Transverse colon (tissue), 4 donors: ENCODE results near the gene N4BP2. TPM values are rescaled to one million over a fixed set of nuclear protein-coding genes. Genes with fewer than 3 reads are reported as not detected.
"Not testable (repeated sequence)": the region's sequence is repeated elsewhere in the genome, so short reads cannot be mapped to it uniquely, and the experiment has no call there.

Experiments
- DNase-seq: peaks from one replicate; pipeline ENCODE4 v3.0.0-alpha.2; 2019
- H3K27ac ChIP-seq, 4 donors: fragments of 200-600 bp; sonication (generic); 2 replicates each; pipeline ENCODE4 v1.5.1; 2016 to 2018; ENCODE audit warnings: inconsistent platforms in 4 of 4
- H3K27me3 ChIP-seq: fragments of 200-600 bp; sonication (generic); 2 replicates; pipeline ENCODE4 v1.5.1; 2017; ENCODE audit warnings: inconsistent platforms
- H3K36me3 ChIP-seq, 4 donors: fragments of 200-600 bp; sonication (generic); 2 replicates each; pipeline ENCODE4 v1.5.1; 2017 to 2019; ENCODE audit warnings: inconsistent platforms in 4 of 4
- H3K4me1 ChIP-seq, 4 donors: fragments of 200-600 bp; sonication (generic); 2 replicates each; pipeline ENCODE4 v1.5.1; 2017 to 2020; ENCODE audit warnings: inconsistent platforms in 4 of 4
- H3K4me3 ChIP-seq, 4 donors: fragments of 200-600 bp; sonication (generic); 1 replicate in 1 of 4; 2 replicates in 3 of 4; pipeline versions ENCODE4 v1.5.1 to v1.6.1; 2017 to 2019; ENCODE audit warnings: inconsistent platforms in 4 of 4
- H3K9me3 ChIP-seq, 2 donors: fragments of 200-600 bp; sonication (generic); 2 replicates each; pipeline ENCODE4 v1.5.1; 2017 to 2019; ENCODE audit warnings: inconsistent platforms in 2 of 2
- EP300 ChIP-seq: sonication (generic); formaldehyde crosslinking; IDR thresholded peaks from one replicate; pipeline ENCODE4 v1.6.1; 2017; ENCODE audit warnings: antibody characterized with exemption, low read depth
- POLR2A ChIP-seq: fragments of 450-650 bp; IDR thresholded peaks from one replicate; pipeline ENCODE4 v1.6.1; 2016; ENCODE audit warnings: antibody characterized with exemption, mild to moderate bottlenecking, moderate library complexity
- POLR2AphosphoS5 ChIP-seq, 3 donors: sonication (generic); formaldehyde crosslinking; IDR thresholded peaks; one replicate each; pipeline ENCODE4 v1.6.1; 2016; ENCODE audit warnings: antibody characterized with exemption in 3 of 3
- WGBS, 2 donors: methylation state at CpG; one replicate each; pipeline ENCODE4 v1.1.5; 2018; ENCODE audit warnings: low coverage in 1 of 2; 5-methylcytosine and 5-hydroxymethylcytosine counted together
- in situ Hi-C, 4 donors: fragments of 200-750 bp; cut with MboI; loops; one replicate each; pipeline versions ENCODE4 v1.15.0 to v1.15.1; 2017; ENCODE audit warnings: low sequenced_read_pairs in 3 of 4, low pct_ligation_motif_present in 1 of 4, low pct_unique_long_range_greater_than_20kb in 1 of 4
- intact Hi-C: fragments of 100-400 bp; cut with DNase I; formaldehyde crosslinking; loops from one replicate; pipeline ENCODE4 v1.15.1; 2023; ENCODE audit warnings: low total_unique reads
- total RNA-seq, 4 donors: library from RNA; depleted of rRNA; stranded (reverse); fragments of >200 nt; gene quantifications; one replicate each; pipeline ENCODE4 v1.1.0, GENCODE V29; 2016
- TF ChIP-seq, protein P1 (sequence below), 5 experiments: fragments of 200-600 bp in 3 of 5; fragments of 450-650 bp in 2 of 5; sonication (generic) in 3 of 5; IDR thresholded peaks; 1 replicate in 2 of 5; 2 replicates in 3 of 5; pipeline ENCODE4 v1.5.1; 2016 to 2017; ENCODE audit warnings: antibody characterized with exemption in 5 of 5, inconsistent platforms in 3 of 5, mild to moderate bottlenecking in 2 of 5, moderate library complexity in 1 of 5

Gene N4BP2
- total RNA-seq, 4 donors from 2014 or later = 7.9 to 19.5 (median 12.5) TPM

DNA sequence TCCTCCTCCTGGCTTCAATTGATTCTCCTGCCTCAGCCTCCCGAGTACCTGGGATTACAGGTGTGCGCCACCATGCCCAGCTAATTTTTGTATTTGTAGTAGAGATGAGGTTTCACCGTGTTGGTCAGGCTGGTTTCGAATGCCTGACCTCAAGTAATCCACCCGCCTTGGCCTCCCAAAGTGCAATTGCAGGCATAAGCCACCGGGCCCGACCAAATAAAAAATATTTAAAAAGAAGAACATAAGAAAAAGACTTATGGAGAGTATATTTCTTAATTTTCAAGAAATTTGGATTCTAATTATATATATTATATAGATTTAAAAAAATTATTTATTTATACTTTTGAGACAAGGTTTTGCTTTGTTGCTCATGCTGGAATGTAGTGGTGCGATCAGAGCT lies 29.8 kb downstream of the N4BP2 start:
- no peaks in the 10 kb centered on the region for H3K9me3 ChIP-seq
- in situ Hi-C loops = no loop called here
- no peak for DNase-seq
- TF ChIP-seq EP300 = no peak
- TF ChIP-seq POLR2A = no peak
- TF ChIP-seq, protein P1, sequence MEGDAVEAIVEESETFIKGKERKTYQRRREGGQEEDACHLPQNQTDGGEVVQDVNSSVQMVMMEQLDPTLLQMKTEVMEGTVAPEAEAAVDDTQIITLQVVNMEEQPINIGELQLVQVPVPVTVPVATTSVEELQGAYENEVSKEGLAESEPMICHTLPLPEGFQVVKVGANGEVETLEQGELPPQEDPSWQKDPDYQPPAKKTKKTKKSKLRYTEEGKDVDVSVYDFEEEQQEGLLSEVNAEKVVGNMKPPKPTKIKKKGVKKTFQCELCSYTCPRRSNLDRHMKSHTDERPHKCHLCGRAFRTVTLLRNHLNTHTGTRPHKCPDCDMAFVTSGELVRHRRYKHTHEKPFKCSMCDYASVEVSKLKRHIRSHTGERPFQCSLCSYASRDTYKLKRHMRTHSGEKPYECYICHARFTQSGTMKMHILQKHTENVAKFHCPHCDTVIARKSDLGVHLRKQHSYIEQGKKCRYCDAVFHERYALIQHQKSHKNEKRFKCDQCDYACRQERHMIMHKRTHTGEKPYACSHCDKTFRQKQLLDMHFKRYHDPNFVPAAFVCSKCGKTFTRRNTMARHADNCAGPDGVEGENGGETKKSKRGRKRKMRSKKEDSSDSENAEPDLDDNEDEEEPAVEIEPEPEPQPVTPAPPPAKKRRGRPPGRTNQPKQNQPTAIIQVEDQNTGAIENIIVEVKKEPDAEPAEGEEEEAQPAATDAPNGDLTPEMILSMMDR (IDR thresholded peaks at IDR 0.05) = no peak
- TF ChIP-seq POLR2AphosphoS5 (IDR thresholded peaks at IDR 0.05) = no peak
- H3K27me3 ChIP-seq = no peaks in the 10 kb centered on the region
- WGBS, 2 donors = 94 to 96% methylated on average over 8 of the region's 8 CpGs
- intact Hi-C loops = no loop called here
- no peak overlapping the region for H3K27ac ChIP-seq
- H3K4me3 ChIP-seq = no peak overlapping the region
- no peaks in the 10 kb centered on the region for H3K36me3 ChIP-seq
- H3K4me1 ChIP-seq = no peaks in the 10 kb centered on the region

GRCh38 chr4:40087799-40088366 lies 31.2 kb downstream of the N4BP2 start:
- no peaks in the 10 kb centered on the region for H3K9me3 ChIP-seq

DNA sequence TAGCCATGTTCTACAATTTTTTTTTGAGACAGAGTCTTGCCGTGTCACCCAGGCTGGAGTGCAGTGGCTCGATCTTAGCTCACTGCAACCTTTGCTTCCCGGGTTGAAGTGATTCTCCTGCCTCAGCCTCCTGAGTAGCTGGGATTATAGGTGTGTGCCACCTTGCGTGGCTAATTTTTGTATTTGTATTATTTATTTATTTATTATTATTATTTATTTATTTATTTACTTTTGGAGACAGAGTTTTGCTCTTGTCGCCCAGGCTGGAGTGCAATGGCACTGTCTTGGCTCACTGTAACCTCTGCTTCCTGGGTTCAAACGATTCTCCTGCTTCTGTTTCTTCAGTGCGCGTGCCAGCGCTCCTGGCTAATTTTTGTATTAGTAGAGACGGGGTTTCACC lies 36.8 kb downstream of the N4BP2 start:
- H3K4me1 ChIP-seq, intact Hi-C loops, H3K9me3 ChIP-seq, H3K27me3 ChIP-seq, H3K4me3 ChIP-seq, H3K27ac ChIP-seq, in situ Hi-C loops, DNase-seq, H3K36me3 ChIP-seq: not testable (repeated sequence)
- WGBS, 2 donors = 97 to 98% methylated on average over 9 to 10 of the region's 10 CpGs

More at GRCh38 chr4:40087799-40088366, 31.2 kb downstream of the N4BP2 start:
- intact Hi-C loops (no loop called here), in situ Hi-C loops (no loop called here)
- Histone ChIP-seq H3K36me3 (no peaks in the 10 kb centered on the region), H3K4me3 (no peak overlapping the region), H3K4me1 (no peaks in the 10 kb centered on the region), H3K27ac (no peak overlapping the region), H3K27me3 (no peaks in the 10 kb centered on the region)
- WGBS, 2 donors = 92 to 94% methylated on average over 2 to 10 of the region's 10 CpGs
- no peak for TF ChIP-seq POLR2AphosphoS5 (IDR thresholded peaks at IDR 0.05)
- no peak for TF ChIP-seq POLR2A
- TF ChIP-seq, protein P1 (IDR thresholded peaks at IDR 0.05) = no peak
- TF ChIP-seq EP300 = no peak
- no peak for DNase-seq

DNA sequence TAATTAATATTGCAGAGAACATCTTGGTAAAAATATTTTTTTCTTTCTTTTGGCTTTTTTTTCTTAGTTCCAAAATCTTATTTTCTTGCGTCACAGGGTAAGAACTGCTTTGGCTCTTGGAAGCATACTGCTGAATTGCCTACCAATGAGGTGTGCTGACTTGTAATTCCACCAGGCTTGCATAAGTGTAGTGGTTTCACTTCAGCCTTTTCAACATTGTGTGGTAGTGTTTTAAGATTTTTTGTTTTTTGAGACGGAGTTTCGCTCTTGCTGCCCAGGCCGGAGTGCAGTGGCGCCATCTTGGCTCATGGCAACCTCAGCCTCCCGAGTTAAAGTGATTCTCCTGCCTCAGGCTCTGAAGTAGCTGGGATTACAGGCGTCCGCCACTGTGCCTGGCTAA lies 42.4 kb downstream of the N4BP2 start:
- WGBS, 2 donors = 78 to 97% methylated on average over 1 to 8 of the region's 8 CpGs
- TF ChIP-seq POLR2AphosphoS5 (IDR thresholded peaks at IDR 0.05) (no peak), EP300 (no peak), POLR2A (no peak)
- TF ChIP-seq, protein P1 (IDR thresholded peaks at IDR 0.05) = no peak
- in situ Hi-C loops (no loop called here), intact Hi-C loops (no loop called here)
- H3K36me3 ChIP-seq = peaks cover 0 to 4% (median 0%) of the 10 kb centered on the region in 4 donors
- no peaks in the 10 kb centered on the region for H3K9me3 ChIP-seq
- no peak overlapping the region for H3K27ac ChIP-seq
- H3K4me3 ChIP-seq = no peak overlapping the region
- DNase-seq = no peak
- no peaks in the 10 kb centered on the region for H3K27me3 ChIP-seq
- no peaks in the 10 kb centered on the region for H3K4me1 ChIP-seq

DNA sequence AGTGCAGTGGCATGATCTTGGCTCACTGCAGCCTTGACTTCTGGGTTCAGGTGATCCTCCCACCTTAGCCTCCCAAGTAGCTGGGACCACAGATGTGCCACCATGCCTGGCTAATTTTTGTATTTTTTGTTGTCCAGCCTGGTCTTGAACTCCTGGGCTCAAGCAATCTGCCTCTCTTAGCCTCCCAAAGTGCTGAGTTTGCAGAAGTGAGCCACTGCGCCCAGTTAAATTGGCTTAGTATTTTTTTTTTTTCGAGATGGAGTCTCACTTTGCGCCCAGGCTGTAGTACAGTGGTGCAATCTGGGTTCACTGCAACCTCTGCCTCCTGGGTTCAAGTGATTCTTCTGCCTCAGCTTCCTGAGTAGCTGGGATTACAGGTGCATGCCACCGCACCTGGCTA lies 50.5 kb downstream of the N4BP2 start:
- H3K36me3 ChIP-seq, H3K27me3 ChIP-seq, in situ Hi-C loops, H3K4me1 ChIP-seq, H3K27ac ChIP-seq, H3K9me3 ChIP-seq, DNase-seq, intact Hi-C loops, H3K4me3 ChIP-seq: not testable (repeated sequence)
- WGBS, 2 donors = 90 to 99% methylated on average over 4 of the region's 4 CpGs
